Heart left ventricle (tissue), 13 donors: Measurements from ENCODE around the gene PIM3.

Source experiments
- CTCF ChIP-seq, 12 donors: fragments of 200-600 bp; sonication (generic) in 4 of 12; IDR thresholded peaks; one replicate each; pipeline versions ENCODE4 v1.5.0 to v1.8.0; 2018 to 2022; ENCODE audit warnings: antibody characterized with exemption in 12 of 12, mild to moderate bottlenecking in 5 of 12
- POLR2A ChIP-seq, 2 donors: fragments of 450-650 bp; IDR thresholded peaks; one replicate each; pipeline ENCODE4 v1.6.1; 2017; ENCODE audit warnings: antibody characterized with exemption in 2 of 2, mild to moderate bottlenecking in 2 of 2, moderate library complexity in 2 of 2
- donor health status: ischemic (EF 13 %, LVEDD 7.1; RV severe dilation, severe dysfunction).
- donor health status: DM: no; HTN: yes; CAD: no.
- donor health status: DM: no; HTN: no; CAD: no.
- donor health status: ischemic (EF 25% LVEDD 6.9; RV normal size, moderate dysfunction).
- donor health status: ischemic (EF 25% LVEDD 5.7; RV mildly dilated, moderate dysfunction).
- donor health status: ischemic (EF 35%, LVEDD 5.7; RV mildly dilated, moderate dysfunction).
- donor health status: nonischemic (EF 11% LVEDD 7.7; RV severe dilation, severe dysfunction).
- donor health status: DM: yes; HTN: yes; CAD: no.
- donor health status: PGD.
- donor health status: ischemic (EF 29% LVEDD 5.4; RV normal size, mild dysfunction).
- donor health status: nonischemic (EF 23%, LVEDD 6.1; RV moderate dilation, normal function).

GRCh38 chr22:49991907-49992533 is 31.4 kb downstream of the PIM3 start:
- TF ChIP-seq POLR2A (IDR thresholded peaks at IDR 0.05) (no peak), CTCF (IDR thresholded peaks at IDR 0.05) (no peak)
